GM21526 (cell line): ENCODE results near the gene ENDOV.

ENCODE experiments used
- ATAC-seq: cut with Tn5 transposase; IDR thresholded peaks from one replicate; pipeline ENCODE4 v1.9.1; 2021; ENCODE audit warnings: moderate library complexity; ENCODE audit not compliant: unreplicated experiment, low FRiP score

ENDOV gene

DNA sequence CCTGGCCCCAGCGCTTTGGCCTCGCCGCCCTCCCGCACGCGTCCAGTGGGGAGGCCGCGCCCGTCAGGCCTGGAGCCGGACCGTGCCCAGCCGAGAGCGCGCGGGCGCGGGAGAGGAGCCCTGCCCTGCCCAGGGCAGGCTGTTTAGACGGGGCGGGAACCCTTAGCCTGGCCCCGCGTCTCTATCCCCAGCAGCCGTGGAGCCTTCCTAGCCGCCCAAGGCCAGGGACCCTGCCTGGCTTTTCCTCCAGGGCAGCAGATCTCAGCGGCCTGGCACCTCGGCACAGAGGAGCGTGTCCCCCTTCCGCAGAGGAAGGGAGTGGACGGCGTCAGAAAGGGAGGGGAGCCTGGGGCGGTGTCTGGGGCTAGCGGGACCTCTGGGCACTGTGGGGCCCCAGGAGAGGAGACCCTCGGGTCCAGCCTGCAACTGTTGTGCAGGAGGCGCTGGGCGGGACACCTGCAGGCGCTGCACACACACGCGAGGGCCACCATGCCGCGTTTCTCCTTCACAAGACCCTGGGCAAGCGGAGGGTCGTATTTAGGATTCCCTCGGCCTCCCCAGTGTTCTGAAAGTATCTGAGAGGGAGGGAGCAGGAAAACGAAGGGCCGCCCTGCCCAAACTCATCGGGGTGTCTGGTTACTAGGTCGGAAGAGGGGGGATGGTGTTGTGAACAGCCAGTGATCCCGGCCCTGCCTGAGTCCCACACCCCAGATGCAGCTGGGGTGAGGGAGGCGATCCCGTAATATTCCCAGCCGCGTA is 63.7 kb downstream of the ENDOV start:
- ATAC-seq: no peak

GRCh38 chr17:80479246-80479566 is 64.2 kb downstream of the ENDOV start:
- ATAC-seq: no peak

GRCh38 chr17:80480248-80480647 is 65.3 kb downstream of the ENDOV start:
- no peak for ATAC-seq

DNA sequence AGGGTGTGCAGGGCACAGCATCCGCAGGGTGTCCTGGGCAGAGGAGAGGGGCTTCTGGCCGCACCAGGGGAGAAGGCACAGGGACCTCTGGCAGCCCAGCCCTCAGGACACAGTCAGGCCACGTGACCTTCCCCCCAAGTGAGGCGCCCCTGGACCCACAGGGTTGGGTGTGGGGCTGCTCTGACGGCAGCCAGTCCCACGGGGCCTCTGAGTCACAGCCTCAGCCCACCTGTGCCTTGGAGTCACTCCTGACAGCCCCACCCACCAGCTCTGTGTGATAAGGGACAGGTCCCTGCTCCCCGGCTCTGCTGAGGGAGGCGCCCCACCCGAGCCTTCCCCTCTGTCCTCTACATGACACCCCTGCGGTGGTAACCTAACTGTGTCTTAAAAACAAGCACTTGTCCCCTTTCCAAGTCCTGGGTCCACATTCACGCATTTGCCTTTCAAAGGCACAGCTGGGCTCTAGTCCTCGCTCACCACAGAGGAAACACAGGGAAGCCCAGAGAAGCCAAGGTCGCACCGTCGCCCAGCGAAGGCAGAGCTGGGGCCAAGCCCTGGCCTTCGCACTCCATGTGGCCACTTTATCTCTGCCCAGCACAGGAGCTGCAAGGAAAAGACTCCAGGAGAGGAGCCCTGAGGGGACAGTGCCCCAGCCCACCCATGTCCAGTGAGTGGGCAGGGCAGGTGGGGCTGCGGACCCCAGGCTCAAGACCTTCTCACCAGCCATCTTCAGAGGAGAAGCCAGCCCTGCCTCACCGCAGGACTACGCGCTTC is 66.5 kb downstream of the ENDOV start:
- no peak for ATAC-seq

GRCh38 chr17:80482058-80482318 is 67.0 kb downstream of the ENDOV start:
- ATAC-seq: no peak

DNA sequence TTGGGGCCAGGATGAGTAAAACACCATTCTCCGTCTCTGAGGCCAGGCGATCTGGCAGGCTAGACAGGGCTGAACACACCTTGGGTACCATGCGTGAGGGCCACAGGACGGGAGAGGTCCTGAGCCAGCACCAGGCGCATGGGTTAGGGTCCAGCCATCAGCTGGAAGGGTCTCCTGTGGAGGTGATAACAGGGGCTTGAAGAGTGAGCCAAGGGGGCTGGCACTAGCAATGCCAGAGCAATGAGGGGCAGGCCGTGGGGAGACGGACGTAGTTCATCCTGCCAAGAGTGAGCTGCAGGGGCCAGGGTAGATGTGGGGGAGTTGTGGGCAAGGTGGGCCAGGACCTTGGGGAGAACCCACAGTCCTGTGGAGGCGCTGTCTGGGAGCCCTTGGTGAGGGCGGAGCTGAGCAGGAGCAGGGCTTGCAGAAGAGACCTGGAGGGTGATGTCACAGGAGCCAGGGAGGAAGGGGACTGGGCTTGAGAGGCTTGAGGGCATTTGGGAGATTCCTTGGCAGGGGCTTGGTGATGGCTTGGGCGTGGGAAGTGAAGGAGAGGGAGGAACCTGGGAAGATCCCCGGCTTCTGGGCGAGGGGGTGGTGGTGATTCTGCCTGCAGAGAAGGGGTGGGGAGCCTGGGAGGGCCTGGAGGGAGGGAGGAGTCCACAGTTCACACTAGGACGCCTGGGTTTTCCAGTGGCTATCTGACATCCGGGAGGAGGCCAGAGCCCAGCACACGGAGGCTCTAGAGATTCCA is 67.8 kb downstream of the ENDOV start:
- ATAC-seq: no peak

DNA sequence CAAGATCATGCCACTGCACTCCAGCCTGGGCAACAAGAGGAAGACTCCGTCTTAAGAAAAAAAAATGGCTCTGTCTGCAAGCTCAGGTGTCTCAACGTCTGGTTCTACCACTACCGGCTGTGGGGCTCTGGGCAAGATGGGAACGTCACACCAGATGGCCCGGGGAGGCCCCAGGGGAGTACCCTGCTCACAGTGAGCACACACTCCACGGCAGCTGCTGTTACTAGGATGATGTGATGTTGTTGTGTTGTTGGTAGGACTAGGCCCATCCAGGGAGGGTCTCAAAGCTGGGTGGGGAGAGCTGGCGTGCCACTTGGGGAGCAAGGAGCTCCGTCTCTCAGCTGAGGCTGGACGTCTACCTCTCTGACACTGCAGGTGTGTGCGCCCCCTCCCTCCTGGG is 70.9 kb downstream of the ENDOV start:
- ATAC-seq: no peak

DNA sequence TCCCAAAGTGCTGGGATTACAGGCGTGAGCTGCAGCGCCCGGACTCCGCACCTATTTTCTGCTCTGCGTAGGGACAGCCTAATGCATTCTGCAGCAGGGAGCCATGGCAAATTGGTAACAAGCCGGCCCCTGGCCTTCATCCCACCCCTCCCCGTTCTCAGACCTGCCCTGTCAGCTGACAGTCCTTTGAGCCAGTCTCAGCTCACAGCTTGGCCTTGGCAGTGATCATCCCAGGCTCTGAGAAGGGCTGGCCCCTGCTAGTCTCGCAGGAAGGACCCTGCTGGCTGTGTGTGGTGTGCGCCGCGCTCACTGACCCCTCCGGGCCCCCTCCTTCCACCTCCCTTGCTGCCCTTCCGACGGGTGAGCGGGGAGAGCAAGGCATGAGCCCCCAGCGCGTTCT is 71.7 kb downstream of the ENDOV start:
- ATAC-seq: no peak

- no peak for ATAC-seq
Measured at GRCh38 chr17:80487511-80487910, 72.5 kb downstream of the ENDOV start.
